ENCODE measurements around the gene COG1.

Gene COG1

GRCh38 chr17:73174126-73174525, 18.7 kb upstream of the COG1 start:
- FAIRE-seq: no peak

GRCh38 chr17:73175962-73176565, 16.8 kb upstream of the COG1 start:
- FAIRE-seq: no peak

- FAIRE-seq: no peak
Observed at GRCh38 chr17:73179387-73179786, 13.5 kb upstream of the COG1 start.

- FAIRE-seq: no peak
Observed at GRCh38 chr17:73179878-73180277, 13.0 kb upstream of the COG1 start.

GRCh38 chr17:73182616-73183310, 10.1 kb upstream of the COG1 start:
- FAIRE-seq: no peak

GRCh38 chr17:73184136-73184993, 8.5 kb upstream of the COG1 start:
- FAIRE-seq: no peak

GRCh38 chr17:73186283-73187050, 6.4 kb upstream of the COG1 start:
- no peak for FAIRE-seq

GRCh38 chr17:73187203-73187769, 5.6 kb upstream of the COG1 start:
- no peak for FAIRE-seq

GRCh38 chr17:73188011-73188410, 4.8 kb upstream of the COG1 start:
- no peak for FAIRE-seq

- no peak for FAIRE-seq
Observed at GRCh38 chr17:73189417-73190099, 3.3 kb upstream of the COG1 start.

- peak; percentile 68 for FAIRE-seq
Observed at GRCh38 chr17:73191443-73192205, 1.2 kb upstream of the COG1 start.

- no peak for FAIRE-seq
Observed at GRCh38 chr17:73192206-73192893, 505 bp upstream of the COG1 start.

GRCh38 chr17:73194514-73195222, 1.8 kb downstream of the COG1 start:
- no peak for FAIRE-seq

- FAIRE-seq: no peak
Observed at GRCh38 chr17:73196500-73196899, 3.6 kb downstream of the COG1 start.

GRCh38 chr17:73197161-73197560, 4.3 kb downstream of the COG1 start:
- FAIRE-seq: no peak

- FAIRE-seq: no peak
Observed at GRCh38 chr17:73198201-73198929, 5.5 kb downstream of the COG1 start.

GRCh38 chr17:73198930-73199260, 6.0 kb downstream of the COG1 start:
- no peak for FAIRE-seq

GRCh38 chr17:73199751-73200317, 7.0 kb downstream of the COG1 start:
- no peak for FAIRE-seq

GRCh38 chr17:73200476-73200875, 7.6 kb downstream of the COG1 start:
- FAIRE-seq: no peak
